Fibroblast of pulmonary artery (primary cell): ENCODE measurements around the gene SUN2.

Experiments
- DNase-seq: peaks from one replicate; pipeline ENCODE4 v3.0.0-alpha.2; 2010; ENCODE audit warnings: low read depth
- H3K4me3 ChIP-seq: replicated peaks from 2 replicates; pipeline ENCODE4 v1.5.1; 2011; ENCODE audit warnings: low read depth, mild to moderate bottlenecking, control low read depth, low read length, moderate library complexity
- CTCF ChIP-seq: IDR thresholded peaks from 2 replicates; pipeline ENCODE4 v1.5.1; 2011; ENCODE audit warnings: mild to moderate bottlenecking, control low read depth, low read length, inconsistent platforms; ENCODE audit errors: missing control alignments

Gene SUN2

GRCh38 chr22:38754751-38755154 is 1.0 kb downstream of the SUN2 start:
- no peak for TF ChIP-seq CTCF
- peak; percentile 58 for DNase-seq
- peak overlapping the region; percentile 58 for H3K4me3 ChIP-seq

- peak; percentile 66 for DNase-seq
- no peak for TF ChIP-seq CTCF
Observed at GRCh38 chr22:38753948-38754750, 1.6 kb downstream of the SUN2 start.

GRCh38 chr22:38751422-38752346 is 4.1 kb downstream of the SUN2 start:
- DNase-seq, result no peak
- H3K4me3 ChIP-seq, result no peak overlapping the region
- TF ChIP-seq CTCF, result no peak

More at GRCh38 chr22:38753948-38754750, 1.6 kb downstream of the SUN2 start:
- H3K4me3 ChIP-seq, result peak overlapping the region; percentile 58

GRCh38 chr22:38751066-38751421 is 4.8 kb downstream of the SUN2 start:
- H3K4me3 ChIP-seq, result no peak overlapping the region
- no peak for DNase-seq
- no peak for TF ChIP-seq CTCF

GRCh38 chr22:38750638-38751037 is 5.2 kb downstream of the SUN2 start:
- no peak for TF ChIP-seq CTCF
- H3K4me3 ChIP-seq, result no peak overlapping the region
- no peak for DNase-seq

GRCh38 chr22:38750104-38750503 is 5.7 kb downstream of the SUN2 start:
- no peak for TF ChIP-seq CTCF
- no peak overlapping the region for H3K4me3 ChIP-seq
- no peak for DNase-seq
